ENCODE results near the gene RNF220.

DNA sequence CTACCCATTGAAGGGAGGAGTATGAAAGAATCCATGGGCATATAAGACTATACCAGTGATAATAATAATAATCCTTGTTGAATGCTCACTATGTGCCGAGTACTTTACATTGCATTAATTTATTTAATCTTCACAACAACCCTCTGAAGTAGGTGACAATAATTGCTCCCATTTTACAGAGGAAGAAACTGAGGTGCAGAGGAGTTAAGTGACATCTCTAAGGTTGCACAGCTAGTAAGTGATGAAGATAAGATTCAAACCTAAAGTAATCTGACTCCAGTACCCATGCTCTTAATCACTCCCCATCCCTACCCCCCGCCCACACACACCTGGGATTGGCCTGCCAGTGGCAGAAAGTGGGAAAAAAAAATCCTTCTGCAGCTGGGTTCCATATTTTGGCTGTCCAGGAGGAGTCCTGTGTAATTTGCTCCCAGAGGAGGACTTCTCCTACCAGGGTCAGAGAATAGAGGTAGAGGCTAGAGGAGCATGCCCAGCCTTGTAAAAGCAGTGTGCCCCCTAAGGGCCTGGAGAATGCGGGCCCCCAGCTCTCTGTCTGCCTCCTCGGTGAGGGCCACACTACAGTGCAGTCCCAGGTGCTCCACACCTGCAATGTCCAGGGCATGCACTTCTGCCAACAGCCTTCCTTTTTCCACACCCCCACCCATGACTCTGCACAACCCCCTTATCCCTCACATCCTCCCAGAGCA, 211.4 kb downstream of the RNF220 start:
- TF ChIP-seq EZH2phosphoT487 (IDR thresholded peaks at IDR 0.05; ENCODE audit: borderline replicate concordance), result no peak
- no peak for TF ChIP-seq CTCF (conservative IDR thresholded peaks at IDR 0.05; ENCODE audit: low read length)
